H1 (cell line): ENCODE data around the gene DENND2C. TPM values are rescaled to one million over a fixed set of nuclear protein-coding genes. Genes with fewer than 3 reads are reported as not detected.

Experiments used
- CHD1 ChIP-seq: IDR thresholded peaks from 2 replicates; pipeline ENCODE4 v1.6.1; 2012; ENCODE audit warnings: low read depth, low read length, improper control_type of control experiment
- CHD7 ChIP-seq: fragments of 300-600 bp; sonication (generic); IDR thresholded peaks from 2 replicates; pipeline ENCODE4 v1.7.1; 2012; ENCODE audit warnings: low read length, moderate library complexity, mild to moderate bottlenecking, inconsistent platforms; ENCODE audit not compliant: insufficient replicate concordance
- RNF2 ChIP-seq: fragments of 200-900, 300-1000 bp; sonication (generic); IDR thresholded peaks from 2 replicates; pipeline ENCODE4 v1.7.1; 2016; ENCODE audit warnings: borderline replicate concordance, low read depth, mild to moderate bottlenecking, antibody characterized with exemption, low read length; ENCODE audit not compliant: poor library complexity, severe bottlenecking; ENCODE audit errors: missing control alignments
- YY1 ChIP-seq: IDR thresholded peaks from 2 replicates; pipeline ENCODE4 v1.6.1; 2011; ENCODE audit warnings: low read depth, mild to moderate bottlenecking, low read length
- polyA plus RNA-seq, 7 experiments: library from polyadenylated mRNA; depleted of rRNA in 3 of 7; stranded (reverse) in 5 of 7; unstranded in 2 of 7; fragments of >200 nt in 5 of 7; fragments of 200-250 nt in 2 of 7; gene quantifications; 1 replicate in 5 of 7; 2 replicates in 1 of 7; 4 replicates in 1 of 7; pipeline versions ENCODE4 v1.2.1 to v1.2.3, GENCODE V29; 2011 to 2013; ENCODE audit warnings: missing spikeins in 2 of 7, mixed read lengths in 2 of 7
- total RNA-seq: library from RNA; stranded (reverse); fragmentation: NEBNext Ultra II Directional; extraction: Animal tissue kit (Norgen Biotek cat#: 25700); gene quantifications from 2 replicates; pipeline ENCODE4 v1.2.1, GENCODE V29; 2021

Gene DENND2C
- total and polyA plus RNA-seq, 2 of the 8 experiments (the other 6 are each of a cell fraction or from before 2014, with no cell fraction given): 1.8 to 5.5 TPM

- TF ChIP-seq CHD7: no peak
- TF ChIP-seq YY1: no peak
- no peak for TF ChIP-seq CHD1
- no peak for TF ChIP-seq RNF2
Observed at GRCh38 chr1:114607223-114607622, 62.6 kb downstream of the DENND2C start (continued).
